ENCODE measurements around the gene DIDO1. TPM values are rescaled to one million over a fixed set of nuclear protein-coding genes. Genes with fewer than 3 reads are reported as not detected.

DIDO1 gene
- total RNA-seq, 4 donors from 2014 or later, result 38.2 to 68.8 (median 46.6) TPM

DNA sequence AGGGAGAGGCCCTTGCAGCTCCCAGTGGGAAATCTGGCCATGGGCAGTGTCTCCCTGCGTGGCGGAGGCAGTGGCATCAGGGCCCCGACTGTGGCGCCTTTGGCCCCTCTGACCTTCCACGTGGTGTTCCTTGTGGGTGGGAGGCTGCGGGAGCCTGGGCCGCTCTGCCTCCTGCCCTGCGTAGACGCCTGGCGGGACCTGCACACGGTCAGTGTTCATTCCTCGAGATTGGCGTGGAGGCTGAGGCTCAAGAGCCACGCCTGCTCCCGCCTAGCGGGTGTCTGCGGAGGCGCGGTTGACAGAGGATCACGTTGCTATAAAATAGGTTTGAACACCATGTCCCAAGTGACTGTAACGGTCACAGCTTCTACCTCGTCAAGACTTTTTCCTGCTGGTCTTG is 95.5 kb downstream of the DIDO1 start:
- TF ChIP-seq CTCF (IDR thresholded peaks at IDR 0.05; ENCODE audit: low read depth), result no peak

GRCh38 chr20:62830251-62830650 is 96.1 kb downstream of the DIDO1 start:
- TF ChIP-seq CTCF (IDR thresholded peaks at IDR 0.05; ENCODE audit: low read depth), result no peak

GRCh38 chr20:62829231-62830230 is 96.8 kb downstream of the DIDO1 start:
- no peak for TF ChIP-seq CTCF (IDR thresholded peaks at IDR 0.05; ENCODE audit: low read depth)

- no peak for TF ChIP-seq CTCF (IDR thresholded peaks at IDR 0.05; ENCODE audit: low read depth)
These were observed 97.6 kb downstream of the DIDO1 start for GRCh38 chr20:62828511-62829230.

- no peak for TF ChIP-seq CTCF (IDR thresholded peaks at IDR 0.05; ENCODE audit: low read depth)
These were observed 98.3 kb downstream of the DIDO1 start for GRCh38 chr20:62828051-62828450.

Small RNA genes lying within 50 kb of the gene (small RNA-seq; reads per million reads assigned to genes)
- not detected for gene DPH3P1

Other genes with a start within 250 kb of the DIDO1 start
- gene NTSR1, start 217.7 kb downstream of the DIDO1 start, total RNA-seq, result under 1 TPM in 1 of 4 donors, not detected in 3; 0.16 TPM
- gene MRGBP, start 130.0 kb downstream of the DIDO1 start, total RNA-seq, result 10 to 100 TPM in 1 of 4 donors, 1 to 10 TPM in 3; 6.2 to 11.0 (median 9.4) TPM
- 10 to 100 TPM; 17.4 to 67.1 (median 44.4) TPM for gene OGFR, start 121.7 kb downstream of the DIDO1 start, total RNA-seq
- 1 to 10 TPM in 1 of 4 donors, under 1 TPM in 1, not detected in 2; 0.22 to 1.3 TPM for gene COL9A3, start 109.5 kb downstream of the DIDO1 start, total RNA-seq
- 10 to 100 TPM in 2 of 4 donors, 1 to 10 TPM in 2; 7.6 to 13.8 (median 10.8) TPM for gene TCFL5, start 64.7 kb downstream of the DIDO1 start, total RNA-seq
- gene GID8, start 11.6 kb upstream of the DIDO1 start, total RNA-seq, result 10 to 100 TPM; 15.3 to 32.2 (median 23.6) TPM
- 1 to 10 TPM in 3 of 4 donors, under 1 TPM in 1; 0.38 to 6.8 (median 2.1) TPM for gene SLC17A9, start 26.2 kb upstream of the DIDO1 start, total RNA-seq
- gene BHLHE23, start 80.5 kb upstream of the DIDO1 start, total RNA-seq, result not detected

Measured in subcutaneous adipose tissue (tissue), 4 donors.